AG04450 (cell line): Measurements from ENCODE around the gene NEMP1. TPM values are rescaled to one million over a fixed set of nuclear protein-coding genes. Genes with fewer than 3 reads are reported as not detected.

Source experiments
- CTCF ChIA-PET: fragments of 300-600, 350-600 bp; formaldehyde crosslinking; extraction: SDS; loops from one replicate; lab custom pipeline; 2022; ENCODE audit warnings: antibody characterized with exemption, inconsistent platforms; lab: Charles Lee
- POLR2A ChIA-PET: fragments of 350-600 bp; formaldehyde crosslinking; extraction: SDS; loops from one replicate; lab custom pipeline; 2021; ENCODE audit warnings: antibody characterized with exemption, inconsistent platforms; lab: Yijun Ruan, JAX
- DNase-seq: peaks from one replicate; pipeline ENCODE4 v3.0.0-alpha.2; 2011; ENCODE audit warnings: low read depth, low spot score
- H3K27ac ChIP-seq: one replicate; pipeline ENCODE4 v1.5.1; 2012; ENCODE audit warnings: low read depth, low read length, control low read depth
- H3K27me3 ChIP-seq: one replicate; pipeline ENCODE4 v1.6.0; 2012; ENCODE audit warnings: low read length; ENCODE audit not compliant: control insufficient read depth, insufficient read depth
- H3K4me3 ChIP-seq: 2 replicates; pipeline ENCODE4 v1.5.1; 2011; ENCODE audit warnings: mild to moderate bottlenecking, low read depth, low read length, control low read depth
- H3K9me3 ChIP-seq: 2 replicates; pipeline ENCODE4 v1.5.1; 2012; ENCODE audit warnings: low read length; ENCODE audit not compliant: control insufficient read depth, insufficient read depth
- polyA plus RNA-seq: library from polyadenylated mRNA; depleted of rRNA; stranded (reverse); fragments of >200 nt; gene quantifications from 2 replicates; pipeline ENCODE4 v1.2.3, GENCODE V29; 2011
- TF ChIP-seq, protein P1 (sequence below): IDR thresholded peaks from 2 replicates; pipeline ENCODE4 v1.5.1; 2011; ENCODE audit warnings: low read depth, low read length, control low read depth, inconsistent platforms

The NEMP1 gene
- polyA plus RNA-seq, 1 experiment, result 11.9 TPM

DNA sequence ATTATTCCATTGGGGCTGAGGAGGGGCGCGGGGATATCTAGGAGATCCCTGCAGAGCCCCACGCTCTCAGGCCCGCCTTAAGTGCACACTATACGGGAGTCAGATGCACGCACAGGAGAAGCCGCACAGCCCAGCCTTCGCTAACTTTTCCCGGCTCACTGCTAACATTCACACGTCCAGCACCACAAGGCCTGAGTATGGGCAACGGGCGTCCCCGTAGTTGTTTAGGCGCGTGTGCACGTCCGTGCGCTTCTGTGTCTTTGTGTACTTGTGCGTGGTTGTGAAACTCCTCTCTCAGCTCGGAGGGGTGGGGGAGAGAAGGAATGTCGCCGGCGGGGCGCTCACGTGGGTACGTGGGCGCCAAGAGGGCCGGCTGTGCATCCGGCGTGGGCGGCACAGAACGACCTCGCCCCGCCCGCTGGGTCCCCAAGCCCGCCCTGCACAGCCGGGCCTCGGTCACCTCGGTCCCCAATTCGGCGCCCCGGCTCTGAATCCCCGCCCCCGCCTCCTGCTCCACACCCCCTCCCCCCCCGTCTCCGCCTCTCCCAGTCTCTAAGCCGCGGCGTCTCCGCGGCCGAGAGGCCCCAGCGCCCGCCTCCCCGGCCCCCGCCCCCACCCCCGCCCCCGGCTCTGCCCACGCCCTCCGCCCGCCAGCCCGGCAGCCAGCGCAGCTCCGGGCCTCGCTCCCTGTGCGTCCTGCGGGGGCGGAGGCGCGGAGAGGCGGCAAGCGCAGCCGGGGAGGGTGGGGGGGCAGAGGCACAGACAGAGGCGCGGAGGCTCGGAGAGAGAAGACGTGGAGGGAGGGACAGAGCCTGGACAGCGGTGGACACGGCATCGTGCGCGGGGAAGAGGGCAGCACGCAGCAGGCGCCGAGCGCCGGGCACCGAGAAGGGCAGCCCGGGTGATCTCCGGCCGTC is 10.0 kb upstream of the NEMP1 start, which contains the start of gene NAB2:
Gene NAB2, plus strand, starts transcription at position 761 of the 917 bp plus-strand sequence. CDS start 158 bp downstream, outside the sequence.
- DNase-seq, result peak; percentile 94
- peak within 1 kb of the TSS; percentile 76 for H3K4me3 ChIP-seq
- H3K9me3 ChIP-seq, result no peaks in the 10 kb centered on the region; the same call in 1 of the 2 replicates
- TF ChIP-seq, protein P1, sequence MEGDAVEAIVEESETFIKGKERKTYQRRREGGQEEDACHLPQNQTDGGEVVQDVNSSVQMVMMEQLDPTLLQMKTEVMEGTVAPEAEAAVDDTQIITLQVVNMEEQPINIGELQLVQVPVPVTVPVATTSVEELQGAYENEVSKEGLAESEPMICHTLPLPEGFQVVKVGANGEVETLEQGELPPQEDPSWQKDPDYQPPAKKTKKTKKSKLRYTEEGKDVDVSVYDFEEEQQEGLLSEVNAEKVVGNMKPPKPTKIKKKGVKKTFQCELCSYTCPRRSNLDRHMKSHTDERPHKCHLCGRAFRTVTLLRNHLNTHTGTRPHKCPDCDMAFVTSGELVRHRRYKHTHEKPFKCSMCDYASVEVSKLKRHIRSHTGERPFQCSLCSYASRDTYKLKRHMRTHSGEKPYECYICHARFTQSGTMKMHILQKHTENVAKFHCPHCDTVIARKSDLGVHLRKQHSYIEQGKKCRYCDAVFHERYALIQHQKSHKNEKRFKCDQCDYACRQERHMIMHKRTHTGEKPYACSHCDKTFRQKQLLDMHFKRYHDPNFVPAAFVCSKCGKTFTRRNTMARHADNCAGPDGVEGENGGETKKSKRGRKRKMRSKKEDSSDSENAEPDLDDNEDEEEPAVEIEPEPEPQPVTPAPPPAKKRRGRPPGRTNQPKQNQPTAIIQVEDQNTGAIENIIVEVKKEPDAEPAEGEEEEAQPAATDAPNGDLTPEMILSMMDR, result no peak
- H3K27me3 ChIP-seq, result no peaks in the 10 kb centered on the region
- POLR2A ChIA-PET, result interaction anchor here (0.5 to 13.0 kb wide), 16 partner anchors 9 to 452 kb away, joined by 3 to 258 read pairs (median 5); partner anchors contain the start of genes LRP1, NEMP1 and STAT6
- CTCF ChIA-PET, result interaction anchor here (0.6 to 1.9 kb wide), 2 partner anchors 19 to 80 kb away, joined by 4 to 6 read pairs; no protein-coding TSS in a partner anchor
- peak within 1 kb of the TSS; percentile 100 for H3K27ac ChIP-seq

DNA sequence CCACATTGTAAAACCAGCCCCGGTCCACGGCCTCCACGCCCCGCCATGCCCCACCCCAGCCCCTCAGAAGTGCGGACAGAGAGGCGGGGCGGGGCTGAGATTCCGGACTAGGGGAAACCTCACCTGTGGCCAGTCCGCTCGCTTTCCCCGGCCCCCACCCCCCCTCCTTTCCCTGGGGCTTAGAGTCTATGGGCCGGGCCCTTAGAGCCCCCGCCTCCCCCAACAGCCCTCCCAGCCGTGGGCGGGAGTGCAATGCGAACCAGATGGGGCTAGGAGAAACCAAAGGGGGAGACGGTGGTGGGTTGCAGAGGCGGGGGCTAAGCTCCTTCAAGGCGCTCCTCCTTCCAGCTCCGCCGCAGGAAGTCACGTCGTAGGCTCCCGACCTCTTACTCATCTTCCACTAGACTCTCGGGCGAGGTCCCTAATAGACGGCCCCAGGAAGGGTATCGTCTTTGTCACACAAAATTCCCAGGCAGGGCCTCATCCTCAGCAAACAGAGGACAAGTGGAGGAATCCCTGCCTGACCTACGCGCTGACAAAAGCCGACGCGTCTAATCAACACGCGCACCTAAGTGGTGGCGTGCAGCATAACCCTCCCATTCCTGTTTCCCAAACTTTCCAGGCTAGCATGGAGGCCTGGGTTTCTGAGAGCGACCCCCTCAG is 9.2 kb upstream of the NEMP1 start:
- Histone ChIP-seq H3K4me3 (peak overlapping the region; percentile 76), H3K27me3 (no peaks in the 10 kb centered on the region), H3K27ac (peak overlapping the region; percentile 100), H3K9me3 (no peaks in the 10 kb centered on the region; the same call in 1 of the 2 replicates)
- ChIA-PET CTCF (interaction anchor here (1.5 to 1.9 kb wide), 2 partner anchors 19 to 24 kb away, joined by 6 read pairs; partner anchors contain the start of gene STAT6), POLR2A (interaction anchor here (0.6 to 13.0 kb wide), 15 partner anchors 9 to 451 kb away, joined by 3 to 258 read pairs (median 3); partner anchors contain the start of genes LRP1, NEMP1, SHMT2 and STAT6)
- peak; percentile 97 for DNase-seq
- TF ChIP-seq, protein P1, result no peak

DNA sequence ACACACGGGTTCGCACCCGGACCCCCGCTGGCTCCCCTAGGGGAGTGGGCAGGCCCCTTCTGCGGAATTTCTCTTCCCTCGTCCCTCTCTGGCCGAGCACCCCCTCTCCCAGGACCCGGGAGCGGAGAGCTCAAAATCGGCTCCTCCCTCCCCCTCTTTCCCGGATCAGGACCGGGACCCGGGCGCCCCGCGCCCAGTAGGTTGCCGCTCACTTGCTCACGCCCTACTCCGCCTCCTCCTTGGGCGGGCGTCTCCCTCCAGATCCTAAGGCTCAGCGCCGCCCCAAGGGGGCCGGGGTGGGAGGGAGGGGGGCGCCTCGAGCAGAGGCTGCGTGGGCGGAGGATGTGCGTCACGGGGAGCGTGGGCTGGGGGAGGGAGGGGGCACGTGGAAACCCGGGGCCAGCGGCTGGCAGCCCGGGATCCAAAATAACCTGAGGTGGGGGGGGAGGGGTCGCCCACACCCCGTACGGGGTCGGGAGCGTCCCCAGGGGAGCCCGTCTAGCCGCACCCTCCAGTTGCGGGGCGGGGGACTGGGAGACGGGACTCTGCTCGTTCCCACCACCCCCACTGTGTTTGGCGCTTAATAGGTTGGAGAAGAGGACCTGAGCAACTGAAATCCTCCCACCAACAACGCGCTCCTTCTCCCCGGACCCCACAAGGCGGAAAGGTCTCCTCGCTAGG is 8.6 kb upstream of the NEMP1 start:
- TF ChIP-seq, protein P1, result no peak
- POLR2A ChIA-PET, result interaction anchor here (0.6 to 13.0 kb wide), 14 partner anchors 8 to 451 kb away, joined by 3 to 258 read pairs (median 3); partner anchors contain the start of genes LRP1, NEMP1, SHMT2 and STAT6
- Histone ChIP-seq H3K27me3 (no peaks in the 10 kb centered on the region), H3K27ac (peak overlapping the region; percentile 100), H3K9me3 (no peaks in the 10 kb centered on the region; the same call in 1 of the 2 replicates), H3K4me3 (peak overlapping the region; percentile 76)
- CTCF ChIA-PET, result interaction anchor here (1.0 to 1.9 kb wide), 3 partner anchors 13 to 24 kb away, joined by 4 to 6 read pairs (median 6); partner anchors contain the start of gene STAT6
- DNase-seq, result peak; percentile 88

DNA sequence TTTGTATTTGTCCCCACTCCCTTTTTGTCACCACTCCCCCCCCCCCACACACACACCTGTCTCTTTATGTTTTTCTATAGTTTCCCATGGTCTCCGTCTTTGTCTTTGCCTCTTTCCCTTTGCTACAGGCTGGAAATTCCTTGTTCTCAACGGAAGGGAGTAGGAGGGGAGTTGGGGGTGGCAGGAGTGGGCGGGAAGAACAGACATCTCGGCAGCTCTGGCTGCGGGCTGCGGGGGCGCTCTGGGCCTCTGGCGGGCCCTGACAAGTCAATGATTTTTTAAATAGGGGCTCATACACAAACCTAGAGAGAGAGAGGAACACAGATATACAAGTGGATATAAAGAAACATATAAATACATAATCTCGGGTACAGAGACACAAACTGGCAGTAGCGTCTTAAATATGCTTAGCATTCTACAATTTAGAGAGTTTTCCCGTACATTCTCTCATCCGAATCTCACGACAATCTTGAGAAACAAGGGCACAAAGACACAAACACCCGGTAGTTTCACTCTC is 8.0 kb upstream of the NEMP1 start:
- ChIA-PET CTCF (interaction anchor here (1.0 to 1.5 kb wide), 2 partner anchors 13 to 25 kb away, joined by 4 to 6 read pairs; partner anchors contain the start of gene STAT6), POLR2A (interaction anchor here (0.6 to 13.0 kb wide), 3 partner anchors 7 to 46 kb away, joined by 3 to 258 read pairs (median 33); partner anchors contain the start of genes NEMP1 and STAT6)
- no peaks in the 10 kb centered on the region for H3K27me3 ChIP-seq
- peak overlapping the region; percentile 100 for H3K27ac ChIP-seq
- TF ChIP-seq, protein P1, result peak; percentile 47
- no peak for DNase-seq
- H3K4me3 ChIP-seq, result peak overlapping the region; percentile 76
- no peaks in the 10 kb centered on the region; the same call in 1 of the 2 replicates for H3K9me3 ChIP-seq
